GM12891 (cell line): ENCODE measurements around the gene EXT2.

Experiments
- DNase-seq: peaks from one replicate; pipeline ENCODE4 v3.0.0; 2011; ENCODE audit warnings: low spot score; ENCODE audit not compliant: insufficient read length
- FAIRE-seq: peaks from 2 replicates; lab custom pipeline; 2011; peaks lifted over from hg19 to GRCh38; lab: Jason Lieb, UNC
- PAX5 ChIP-seq: IDR thresholded peaks from 2 replicates; pipeline ENCODE4 v1.6.1; 2011; ENCODE audit warnings: low read length, moderate library complexity, mild to moderate bottlenecking; ENCODE audit not compliant: insufficient read depth, severe bottlenecking
- POLR2A ChIP-seq: IDR thresholded peaks from 2 replicates; pipeline ENCODE4 v1.6.1; 2011; ENCODE audit warnings: low read depth, low read length, control low read depth
- POLR2AphosphoS5 ChIP-seq: IDR thresholded peaks from 2 replicates; pipeline ENCODE4 v1.6.1; 2011; ENCODE audit warnings: low read depth, low read length, control low read depth
- POU2F2 ChIP-seq: IDR thresholded peaks from 2 replicates; pipeline ENCODE4 v1.6.1; 2011; ENCODE audit warnings: low read depth, mild to moderate bottlenecking, control low read depth, low read length, moderate library complexity
- SPI1 ChIP-seq: IDR thresholded peaks from 2 replicates; pipeline ENCODE4 v1.6.1; 2011; ENCODE audit warnings: low read depth, low read length, control low read depth
- TAF1 ChIP-seq: IDR thresholded peaks from 2 replicates; pipeline ENCODE4 v1.6.1; 2011; ENCODE audit warnings: low read depth, low read length, control low read depth

Gene EXT2

GRCh38 chr11:44274404-44274803, 178.9 kb downstream of the EXT2 start:
- FAIRE-seq: no peak
- TF ChIP-seq POU2F2: no peak
- no peak for TF ChIP-seq PAX5
- no peak for TF ChIP-seq POLR2A
- no peak for DNase-seq

DNA sequence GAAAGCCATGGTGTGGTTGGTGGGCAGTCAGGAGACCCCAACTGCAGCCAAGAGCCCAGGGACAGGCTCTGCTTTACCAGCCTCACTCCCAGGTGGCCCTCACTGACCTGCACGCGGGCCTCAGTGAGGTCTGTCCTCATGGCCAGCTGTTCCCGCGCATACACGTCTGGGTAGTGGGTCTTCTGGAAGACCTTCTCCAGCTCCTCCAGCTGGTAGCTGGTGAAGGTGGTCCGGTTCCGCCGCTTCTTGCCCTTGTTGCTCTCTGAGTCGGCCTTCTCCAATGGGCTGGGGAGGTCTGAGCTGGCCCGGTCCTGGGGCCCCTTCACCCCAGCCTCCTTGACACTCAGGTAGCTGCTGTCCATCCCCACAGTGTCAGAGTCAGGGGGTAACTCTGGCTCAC, 179.8 kb downstream of the EXT2 start:
- no peak for FAIRE-seq
- TF ChIP-seq POU2F2 (no peak), POLR2AphosphoS5 (no peak), POLR2A (no peak), SPI1 (no peak), TAF1 (no peak), PAX5 (no peak)

GRCh38 chr11:44275961-44276550, 180.6 kb downstream of the EXT2 start:
- no peak for FAIRE-seq
- TF ChIP-seq POU2F2 (no peak), PAX5 (no peak), POLR2AphosphoS5 (no peak), SPI1 (no peak), TAF1 (no peak), POLR2A (no peak)

More for the DNA sequence above, 179.8 kb downstream of the EXT2 start:
- DNase-seq: no peak

GRCh38 chr11:44277196-44278090, 182.0 kb downstream of the EXT2 start:
- no peak for TF ChIP-seq TAF1
- no peak for TF ChIP-seq POLR2AphosphoS5
- no peak for TF ChIP-seq POU2F2
- no peak for TF ChIP-seq SPI1
- no peak for TF ChIP-seq POLR2A
- no peak for TF ChIP-seq PAX5
- no peak for FAIRE-seq
- no peak for DNase-seq

More at GRCh38 chr11:44275961-44276550, 180.6 kb downstream of the EXT2 start:
- DNase-seq: no peak

- TF ChIP-seq POLR2A (no peak), POU2F2 (no peak), SPI1 (no peak), TAF1 (no peak), PAX5 (no peak), POLR2AphosphoS5 (no peak)
- FAIRE-seq: no peak
- DNase-seq: no peak
These were observed 184.0 kb downstream of the EXT2 start for GRCh38 chr11:44279483-44279882.

DNA sequence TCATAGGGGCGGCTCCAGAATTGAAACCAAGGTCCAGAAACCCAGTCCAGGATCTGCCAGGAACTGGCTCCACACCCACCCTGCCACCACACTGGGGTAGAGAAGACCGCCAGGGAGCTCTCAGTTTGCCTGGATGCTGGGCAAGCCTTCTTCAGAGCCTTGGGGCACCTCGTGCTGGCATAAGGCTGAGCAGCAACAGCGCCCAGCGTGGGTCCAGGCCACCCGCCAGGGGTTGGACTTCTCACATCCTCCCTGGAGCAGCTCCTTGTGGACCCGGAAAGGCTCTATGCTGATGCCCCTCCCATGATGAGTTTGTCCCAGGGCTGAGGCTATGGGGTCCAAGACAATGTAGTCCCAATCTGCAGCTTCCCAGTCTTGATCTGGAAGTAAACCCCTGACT, 184.8 kb downstream of the EXT2 start:
- DNase-seq (no peak), FAIRE-seq (no peak)
- TF ChIP-seq SPI1 (no peak), POU2F2 (no peak), POLR2A (no peak), POLR2AphosphoS5 (no peak), PAX5 (no peak), TAF1 (no peak)

- FAIRE-seq (no peak), DNase-seq (no peak)
- TF ChIP-seq POLR2A (no peak), PAX5 (no peak), POLR2AphosphoS5 (no peak), SPI1 (no peak), POU2F2 (no peak), TAF1 (no peak)
These were observed 185.7 kb downstream of the EXT2 start for GRCh38 chr11:44281151-44281550.

- TF ChIP-seq POLR2A: no peak
- no peak for TF ChIP-seq PAX5
- no peak for TF ChIP-seq POLR2AphosphoS5
- TF ChIP-seq TAF1: no peak
- no peak for DNase-seq
- FAIRE-seq: no peak
These were observed 187.1 kb downstream of the EXT2 start for GRCh38 chr11:44282620-44283019.

GRCh38 chr11:44285756-44286155, 190.3 kb downstream of the EXT2 start:
- no peak for FAIRE-seq
- DNase-seq: no peak
- no peak for TF ChIP-seq SPI1
- TF ChIP-seq TAF1: no peak
- TF ChIP-seq POU2F2: no peak
- no peak for TF ChIP-seq PAX5
- no peak for TF ChIP-seq POLR2A
